Hematopoietic multipotent progenitor cell treated with erythropoietin and hydrocortisone succinate and interleukin-3 and kit ligand, for 4 days (in vitro differentiated cells): ENCODE results near the gene PGF.

Source experiments
- DNase-seq: peaks from one replicate; pipeline ENCODE4 v3.0.0-alpha.2; 2015

The PGF gene

GRCh38 chr14:74954947-74955228 lies 509 bp downstream of the PGF start:
- no peak for DNase-seq

- no peak for DNase-seq
Observed at GRCh38 chr14:74954232-74954946, 1.0 kb downstream of the PGF start.

- DNase-seq = no peak
Observed at GRCh38 chr14:74953686-74954085, 1.7 kb downstream of the PGF start.

- DNase-seq = no peak
Observed at GRCh38 chr14:74952697-74953484, 2.5 kb downstream of the PGF start.

- no peak for DNase-seq
Observed at GRCh38 chr14:74952180-74952665, 3.2 kb downstream of the PGF start.

- DNase-seq = no peak
Observed at GRCh38 chr14:74951443-74952179, 3.8 kb downstream of the PGF start.

GRCh38 chr14:74950795-74951442 lies 4.5 kb downstream of the PGF start:
- no peak for DNase-seq

- peak; percentile 46 for DNase-seq
Observed at GRCh38 chr14:74949859-74950573, 5.4 kb downstream of the PGF start.

- DNase-seq = no peak
Observed at GRCh38 chr14:74949191-74949601, 6.2 kb downstream of the PGF start.

GRCh38 chr14:74948228-74949175 lies 6.9 kb downstream of the PGF start:
- no peak for DNase-seq

- DNase-seq = no peak
Observed at GRCh38 chr14:74947353-74948227, 7.8 kb downstream of the PGF start.

GRCh38 chr14:74946659-74947281 lies 8.6 kb downstream of the PGF start:
- DNase-seq = no peak

GRCh38 chr14:74945852-74946658 lies 9.3 kb downstream of the PGF start:
- peak; percentile 90 for DNase-seq

GRCh38 chr14:74945261-74945851 lies 10.0 kb downstream of the PGF start:
- peak; percentile 70 for DNase-seq

- no peak for DNase-seq
Observed at GRCh38 chr14:74942608-74943007, 12.8 kb downstream of the PGF start.

- DNase-seq = no peak
Observed at GRCh38 chr14:74942181-74942580, 13.2 kb downstream of the PGF start.

- peak; percentile 87 for DNase-seq
Observed at GRCh38 chr14:74941676-74942097, 13.7 kb downstream of the PGF start.

GRCh38 chr14:74940956-74941565 lies 14.3 kb downstream of the PGF start:
- DNase-seq = no peak
